HEK293 (cell line): ENCODE measurements around the gene WRAP53.

Source experiments
- EGR2 ChIP-seq: fragments of 450-650 bp; formaldehyde crosslinking; IDR thresholded peaks from 2 replicates; pipeline ENCODE4 v1.5.1; 2016; ENCODE audit warnings: low read depth, missing biosample characterization, missing genetic modification characterization
- GLIS2 ChIP-seq: fragments of 450-650 bp; formaldehyde crosslinking; IDR thresholded peaks from 2 replicates; pipeline ENCODE4 v1.5.1; 2016; ENCODE audit warnings: missing biosample characterization, missing genetic modification characterization
- IKZF3 ChIP-seq: fragments of 450-650 bp; IDR thresholded peaks from 2 replicates; pipeline ENCODE4 v1.5.0; 2018; ENCODE audit warnings: missing biosample characterization, mild to moderate bottlenecking, missing genetic modification characterization, moderate library complexity
- KLF16 ChIP-seq: fragments of 450-650 bp; formaldehyde crosslinking; IDR thresholded peaks from 2 replicates; pipeline ENCODE4 v1.5.1; 2017; ENCODE audit warnings: missing biosample characterization, missing genetic modification characterization
- KLF7 ChIP-seq: fragments of 450-650 bp; formaldehyde crosslinking; IDR thresholded peaks from 2 replicates; pipeline ENCODE4 v1.5.1; 2016; ENCODE audit warnings: missing biosample characterization, missing genetic modification characterization, borderline replicate concordance
- SETDB1 ChIP-seq: IDR thresholded peaks from one replicate; pipeline ENCODE4 v1.6.1; 2017; ENCODE audit warnings: mild to moderate bottlenecking, low read length, moderate library complexity, mixed read lengths; ENCODE audit not compliant: insufficient read length
- WT1 ChIP-seq: fragments of 450-650 bp; formaldehyde crosslinking; IDR thresholded peaks from 2 replicates; pipeline ENCODE4 v1.5.1; 2016; ENCODE audit warnings: missing biosample characterization, missing genetic modification characterization
- ZFP41 ChIP-seq: fragments of 450-650 bp; formaldehyde crosslinking; IDR thresholded peaks from 2 replicates; pipeline ENCODE4 v1.5.1; 2016; ENCODE audit warnings: missing biosample characterization, missing genetic modification characterization, borderline replicate concordance
- ZNF10 ChIP-seq: fragments of 450-650 bp; formaldehyde crosslinking; IDR thresholded peaks from 2 replicates; pipeline ENCODE4 v1.5.1; 2017; ENCODE audit warnings: missing biosample characterization, missing genetic modification characterization
- ZNF132 ChIP-seq: fragments of 450-650 bp; formaldehyde crosslinking; IDR thresholded peaks from 2 replicates; pipeline ENCODE4 v1.5.1; 2017; ENCODE audit warnings: missing biosample characterization, missing genetic modification characterization, borderline replicate concordance
- ZNF16 ChIP-seq: fragments of 450-650 bp; formaldehyde crosslinking; IDR thresholded peaks from 2 replicates; pipeline ENCODE4 v1.5.1; 2016; ENCODE audit warnings: low read depth, missing biosample characterization, missing genetic modification characterization
- ZNF169 ChIP-seq: fragments of 450-650 bp; formaldehyde crosslinking; IDR thresholded peaks from 2 replicates; pipeline ENCODE4 v1.5.1; 2016; ENCODE audit warnings: missing biosample characterization, missing genetic modification characterization
- ZNF18 ChIP-seq: fragments of 450-650 bp; formaldehyde crosslinking; IDR thresholded peaks from 2 replicates; pipeline ENCODE4 v1.5.1; 2016; ENCODE audit warnings: missing biosample characterization, missing genetic modification characterization
- ZNF184 ChIP-seq: fragments of 450-650 bp; IDR thresholded peaks from 2 replicates; pipeline ENCODE4 v1.5.1; 2018; ENCODE audit warnings: missing biosample characterization, mild to moderate bottlenecking, missing genetic modification characterization
- ZNF211 ChIP-seq: fragments of 450-650 bp; formaldehyde crosslinking; IDR thresholded peaks from 2 replicates; pipeline ENCODE4 v1.5.1; 2016; ENCODE audit warnings: low read depth, missing biosample characterization, missing genetic modification characterization
- ZNF221 ChIP-seq: fragments of 450-650 bp; formaldehyde crosslinking; IDR thresholded peaks from 2 replicates; pipeline ENCODE4 v1.5.1; 2017; ENCODE audit warnings: missing biosample characterization, missing genetic modification characterization, borderline replicate concordance
- ZNF23 ChIP-seq: fragments of 450-650 bp; formaldehyde crosslinking; IDR thresholded peaks from 2 replicates; pipeline ENCODE4 v1.5.1; 2016; ENCODE audit warnings: missing biosample characterization, missing genetic modification characterization, borderline replicate concordance
- ZNF248 ChIP-seq: fragments of 450-650 bp; formaldehyde crosslinking; IDR thresholded peaks from 2 replicates; pipeline ENCODE4 v1.5.1; 2017; ENCODE audit warnings: missing biosample characterization, missing genetic modification characterization
- ZNF292 ChIP-seq: fragments of 450-650 bp; formaldehyde crosslinking; IDR thresholded peaks from 2 replicates; pipeline ENCODE4 v1.5.1; 2016; ENCODE audit warnings: low read depth, missing biosample characterization, missing genetic modification characterization, borderline replicate concordance
- ZNF324 ChIP-seq: fragments of 450-650 bp; formaldehyde crosslinking; IDR thresholded peaks from 2 replicates; pipeline ENCODE4 v1.5.1; 2016; ENCODE audit warnings: missing biosample characterization, missing genetic modification characterization
- ZNF350 ChIP-seq: fragments of 450-650 bp; formaldehyde crosslinking; IDR thresholded peaks from 2 replicates; pipeline ENCODE4 v1.5.0; 2017; ENCODE audit warnings: missing biosample characterization, mild to moderate bottlenecking, missing genetic modification characterization
- ZNF366 ChIP-seq: fragments of 450-650 bp; formaldehyde crosslinking; conservative IDR thresholded peaks from 2 replicates; pipeline ENCODE4 v1.5.1; 2016; ENCODE audit warnings: missing biosample characterization, missing genetic modification characterization
- ZNF426 ChIP-seq: fragments of 450-650 bp; formaldehyde crosslinking; IDR thresholded peaks from 2 replicates; pipeline ENCODE4 v1.5.1; 2017; ENCODE audit warnings: missing biosample characterization, missing genetic modification characterization, mild to moderate bottlenecking, inconsistent platforms, moderate library complexity
- ZNF488 ChIP-seq: fragments of 450-650 bp; formaldehyde crosslinking; IDR thresholded peaks from 2 replicates; pipeline ENCODE4 v1.5.1; 2016; ENCODE audit warnings: missing biosample characterization, missing genetic modification characterization
- ZNF544 ChIP-seq: fragments of 450-650 bp; formaldehyde crosslinking; IDR thresholded peaks from 2 replicates; pipeline ENCODE4 v1.5.0; 2017; ENCODE audit warnings: missing biosample characterization, missing genetic modification characterization
- ZNF580 ChIP-seq: fragments of 450-650 bp; formaldehyde crosslinking; IDR thresholded peaks from 2 replicates; pipeline ENCODE4 v1.5.1; 2016; ENCODE audit warnings: missing biosample characterization, missing genetic modification characterization
- ZNF600 ChIP-seq: fragments of 450-650 bp; formaldehyde crosslinking; IDR thresholded peaks from 2 replicates; pipeline ENCODE4 v1.5.1; 2016; ENCODE audit warnings: missing biosample characterization, missing genetic modification characterization
- ZNF623 ChIP-seq: fragments of 450-650 bp; formaldehyde crosslinking; IDR thresholded peaks from 2 replicates; pipeline ENCODE4 v1.5.1; 2016; ENCODE audit warnings: missing biosample characterization, missing genetic modification characterization
- ZNF626 ChIP-seq: fragments of 450-650 bp; sonication (Bioruptor Pico); formaldehyde crosslinking; IDR thresholded peaks from 2 replicates; pipeline ENCODE4 v1.5.1; 2018; ENCODE audit warnings: missing biosample characterization, missing genetic modification characterization, inconsistent platforms
- ZNF629 ChIP-seq: fragments of 450-650 bp; formaldehyde crosslinking; IDR thresholded peaks from 2 replicates; pipeline ENCODE4 v1.5.1; 2017; ENCODE audit warnings: missing biosample characterization, missing genetic modification characterization
- ZNF658 ChIP-seq: fragments of 450-650 bp; formaldehyde crosslinking; IDR thresholded peaks from 2 replicates; pipeline ENCODE4; 2016; ENCODE audit warnings: missing biosample characterization, missing genetic modification characterization
- ZNF670 ChIP-seq: fragments of 450-650 bp; formaldehyde crosslinking; IDR thresholded peaks from 2 replicates; pipeline ENCODE4 v1.5.1; 2016; ENCODE audit warnings: missing biosample characterization, missing genetic modification characterization, low read depth
- ZNF707 ChIP-seq: fragments of 450-650 bp; formaldehyde crosslinking; IDR thresholded peaks from 2 replicates; pipeline ENCODE4 v1.5.1; 2016; ENCODE audit warnings: missing biosample characterization, missing genetic modification characterization
- ZNF776 ChIP-seq: fragments of 450-650 bp; formaldehyde crosslinking; IDR thresholded peaks from 2 replicates; pipeline ENCODE4 v1.5.0; 2017; ENCODE audit warnings: missing biosample characterization, missing genetic modification characterization, borderline replicate concordance
- ZNF785 ChIP-seq: fragments of 450-650 bp; formaldehyde crosslinking; IDR thresholded peaks from 2 replicates; pipeline ENCODE4 v1.5.1; 2016; ENCODE audit warnings: missing biosample characterization, missing genetic modification characterization
- ZNF792 ChIP-seq: fragments of 450-650 bp; formaldehyde crosslinking; IDR thresholded peaks from 2 replicates; pipeline ENCODE4 v1.5.1; 2016; ENCODE audit warnings: missing biosample characterization, missing genetic modification characterization
- TF ChIP-seq, protein P1 (sequence below): fragments of 450-650 bp; formaldehyde crosslinking; IDR thresholded peaks from 2 replicates; pipeline ENCODE4 v1.5.1; 2016; ENCODE audit warnings: missing biosample characterization, missing genetic modification characterization

Gene WRAP53

GRCh38 chr17:7704601-7705268 lies 16.5 kb downstream of the WRAP53 start, which contains the start of gene EFNB3 (continued):
- TF ChIP-seq ZNF580 (tag by site-specific recombination) (no peak), ZNF23 (tag by site-specific recombination) (no peak), ZNF366 (tag by site-specific recombination) (no peak), ZNF221 (tag by site-specific recombination) (no peak), ZNF707 (tag by site-specific recombination) (no peak), ZNF18 (tag by site-specific recombination) (0 out of 2 replicates have a peak, but pooled peaks have one; percentile 18), KLF7 (tag by site-specific recombination) (peak; percentile 83), ZNF16 (tag by site-specific recombination) (no peak), ZNF488 (tag by site-specific recombination) (no peak), ZNF776 (no peak), ZNF658 (tag by site-specific recombination) (no peak), IKZF3 (tag by site-specific recombination) (peak; percentile 44), ZNF248 (no peak), ZNF350 (tag by site-specific recombination) (no peak), WT1 (peak; percentile 75), ZNF792 (tag by site-specific recombination) (no peak), ZNF324 (tag by site-specific recombination) (peak; percentile 81), GLIS2 (tag by site-specific recombination) (peak; percentile 85), ZNF629 (0 out of 2 replicates have a peak, but pooled peaks have one; percentile 37), EGR2 (tag by site-specific recombination) (peak; percentile 82), SETDB1 (no peak), ZNF132 (tag by site-specific recombination) (no peak), ZNF785 (tag by site-specific recombination) (no peak), ZNF544 (tag by site-specific recombination) (no peak), ZNF623 (tag by site-specific recombination) (no peak), ZNF670 (tag by site-specific recombination) (no peak), ZNF10 (tag by site-specific recombination) (peak; percentile 61; the same call in 1 of the 2 replicates), ZNF600 (tag by site-specific recombination) (no peak; the same call in 1 of the 2 replicates), ZNF292 (tag by site-specific recombination) (no peak), ZNF184 (tag by site-specific recombination) (no peak), ZNF426 (tag by site-specific recombination) (no peak), ZNF626 (tag by site-specific recombination) (no peak), KLF16 (tag by site-specific recombination) (peak; percentile 98), ZNF211 (tag by site-specific recombination) (no peak), ZNF169 (tag by site-specific recombination) (no peak), ZFP41 (tag by site-specific recombination) (no peak)
- TF ChIP-seq, protein P1, sequence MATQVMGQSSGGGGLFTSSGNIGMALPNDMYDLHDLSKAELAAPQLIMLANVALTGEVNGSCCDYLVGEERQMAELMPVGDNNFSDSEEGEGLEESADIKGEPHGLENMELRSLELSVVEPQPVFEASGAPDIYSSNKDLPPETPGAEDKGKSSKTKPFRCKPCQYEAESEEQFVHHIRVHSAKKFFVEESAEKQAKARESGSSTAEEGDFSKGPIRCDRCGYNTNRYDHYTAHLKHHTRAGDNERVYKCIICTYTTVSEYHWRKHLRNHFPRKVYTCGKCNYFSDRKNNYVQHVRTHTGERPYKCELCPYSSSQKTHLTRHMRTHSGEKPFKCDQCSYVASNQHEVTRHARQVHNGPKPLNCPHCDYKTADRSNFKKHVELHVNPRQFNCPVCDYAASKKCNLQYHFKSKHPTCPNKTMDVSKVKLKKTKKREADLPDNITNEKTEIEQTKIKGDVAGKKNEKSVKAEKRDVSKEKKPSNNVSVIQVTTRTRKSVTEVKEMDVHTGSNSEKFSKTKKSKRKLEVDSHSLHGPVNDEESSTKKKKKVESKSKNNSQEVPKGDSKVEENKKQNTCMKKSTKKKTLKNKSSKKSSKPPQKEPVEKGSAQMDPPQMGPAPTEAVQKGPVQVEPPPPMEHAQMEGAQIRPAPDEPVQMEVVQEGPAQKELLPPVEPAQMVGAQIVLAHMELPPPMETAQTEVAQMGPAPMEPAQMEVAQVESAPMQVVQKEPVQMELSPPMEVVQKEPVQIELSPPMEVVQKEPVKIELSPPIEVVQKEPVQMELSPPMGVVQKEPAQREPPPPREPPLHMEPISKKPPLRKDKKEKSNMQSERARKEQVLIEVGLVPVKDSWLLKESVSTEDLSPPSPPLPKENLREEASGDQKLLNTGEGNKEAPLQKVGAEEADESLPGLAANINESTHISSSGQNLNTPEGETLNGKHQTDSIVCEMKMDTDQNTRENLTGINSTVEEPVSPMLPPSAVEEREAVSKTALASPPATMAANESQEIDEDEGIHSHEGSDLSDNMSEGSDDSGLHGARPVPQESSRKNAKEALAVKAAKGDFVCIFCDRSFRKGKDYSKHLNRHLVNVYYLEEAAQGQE (tag by site-specific recombination): no peak
